PC-3 (cell line): ENCODE data around the gene CAMK2A. TPM values are rescaled to one million over a fixed set of nuclear protein-coding genes. Genes with fewer than 3 reads are reported as not detected.

Experiments used
- ATAC-seq: fragments of 200-7000 bp; cut with Tn5 transposase; 2 replicates; pipeline ENCODE4 v1.9.1; 2020; ENCODE audit warnings: mild to moderate bottlenecking, moderate library complexity
- BruUV-seq: library from RNA; stranded (reverse); fragments of 400-500 nt; replicated peaks from 2 replicates; lab custom pipeline; 2021; lab: Mats Ljungman, UMichigan
- CTCF ChIA-PET: fragments of 300-600 bp; sonication (Branson Sonifier 250); formaldehyde crosslinking; loops from one replicate; lab custom pipeline; 2022; ENCODE audit warnings: antibody characterized with exemption; lab: Charles Lee
- POLR2A ChIA-PET: fragments of 300-600 bp; sonication (Branson Sonifier 250); formaldehyde crosslinking; loops from one replicate; lab custom pipeline; 2022; ENCODE audit warnings: antibody characterized with exemption; ENCODE audit not compliant: unreplicated experiment; lab: Charles Lee
- DNase-seq: peaks from one replicate; pipeline ENCODE4 v3.0.0-alpha.2; 2015
- H2AFZ ChIP-seq: fragments of 300-600 bp; sonication (generic); 2 replicates; pipeline ENCODE4 v1.6.0; 2016; ENCODE audit warnings: antibody characterized with exemption, low read length
- H3F3A ChIP-seq: fragments of 300-600 bp; sonication (generic); one replicate; pipeline ENCODE4 v1.6.0; 2017; ENCODE audit warnings: antibody characterized with exemption, low read length, control low read depth, mild to moderate bottlenecking; ENCODE audit not compliant: unreplicated experiment
- H3K27ac ChIP-seq: fragments of 300-600 bp; sonication (generic); 2 replicates; pipeline ENCODE4 v1.5.1; 2016; ENCODE audit warnings: mild to moderate bottlenecking, low read length
- H3K27me3 ChIP-seq: fragments of 300-600 bp; sonication (generic); 2 replicates; pipeline ENCODE4 v1.6.1; 2016; ENCODE audit warnings: low read length, mixed read lengths
- H3K36me3 ChIP-seq: fragments of 300-600 bp; sonication (generic); 2 replicates; pipeline ENCODE4 v1.6.1; 2016; ENCODE audit warnings: low read depth, mixed run types, low read length, mixed read lengths
- H3K4me1 ChIP-seq: fragments of 300-600 bp; sonication (generic); 2 replicates; pipeline ENCODE4 v1.5.1; 2016; ENCODE audit warnings: low read length; ENCODE audit not compliant: insufficient read depth
- H3K4me2 ChIP-seq: fragments of 300-600 bp; sonication (generic); 2 replicates; pipeline ENCODE4 v1.6.0; 2016; ENCODE audit warnings: low read length
- H3K4me3 ChIP-seq: fragments of 300-600 bp; sonication (generic); 2 replicates; pipeline ENCODE4 v1.5.1; 2016; ENCODE audit warnings: mild to moderate bottlenecking, low read length, mixed read lengths
- H3K79me2 ChIP-seq: fragments of 300-600 bp; sonication (generic); 2 replicates; pipeline ENCODE4 v1.6.1; 2017; ENCODE audit warnings: low read length, mixed read lengths
- H3K9ac ChIP-seq: fragments of 300-600 bp; sonication (generic); 2 replicates; pipeline ENCODE4 v1.6.0; 2016; ENCODE audit warnings: mild to moderate bottlenecking, low read length
- H3K9me2 ChIP-seq: fragments of 300-600 bp; sonication (generic); replicated peaks from 2 replicates; pipeline ENCODE4 v1.6.1; 2016; ENCODE audit warnings: mixed run types, low read length, mixed read lengths
- H3K9me3 ChIP-seq: fragments of 300-600 bp; sonication (generic); 2 replicates; pipeline ENCODE4 v1.6.1; 2016; ENCODE audit warnings: low read length, mixed read lengths
- H4K20me1 ChIP-seq: fragments of 300-600 bp; sonication (generic); 2 replicates; pipeline ENCODE4 v1.6.1; 2016; ENCODE audit warnings: low read length, mixed read lengths
- EZH2 ChIP-seq: fragments of 300-600 bp; sonication (generic); IDR thresholded peaks from one replicate; pipeline ENCODE4 v1.6.1; 2017; ENCODE audit warnings: antibody characterized with exemption, mild to moderate bottlenecking, low read length; ENCODE audit not compliant: unreplicated experiment
- EZH2phosphoT487 ChIP-seq: fragments of 300-600 bp; sonication (generic); IDR thresholded peaks from 2 replicates; pipeline ENCODE4 v1.6.1; 2018; ENCODE audit warnings: mild to moderate bottlenecking, antibody characterized with exemption, low read length, borderline replicate concordance
- intact Hi-C: fragments of 100-400 bp; cut with micrococcal nuclease; formaldehyde crosslinking; loops from 2 replicates; pipeline ENCODE4 v1.9.0; 2023
- total RNA-seq: library from RNA; depleted of rRNA; stranded (reverse); fragments of >200 nt; gene quantifications from 2 replicates; pipeline ENCODE4 v1.2.3, GENCODE V29; 2014
- TF ChIP-seq, protein P1 (sequence below): fragments of 300-600 bp; sonication (generic); conservative IDR thresholded peaks from 2 replicates; pipeline ENCODE4 v1.5.1; 2017; ENCODE audit warnings: antibody characterized with exemption, low read depth, mild to moderate bottlenecking, low read length

Gene CAMK2A
- total RNA-seq, 1 experiment from 2014 or later, result 0.15 TPM

DNA sequence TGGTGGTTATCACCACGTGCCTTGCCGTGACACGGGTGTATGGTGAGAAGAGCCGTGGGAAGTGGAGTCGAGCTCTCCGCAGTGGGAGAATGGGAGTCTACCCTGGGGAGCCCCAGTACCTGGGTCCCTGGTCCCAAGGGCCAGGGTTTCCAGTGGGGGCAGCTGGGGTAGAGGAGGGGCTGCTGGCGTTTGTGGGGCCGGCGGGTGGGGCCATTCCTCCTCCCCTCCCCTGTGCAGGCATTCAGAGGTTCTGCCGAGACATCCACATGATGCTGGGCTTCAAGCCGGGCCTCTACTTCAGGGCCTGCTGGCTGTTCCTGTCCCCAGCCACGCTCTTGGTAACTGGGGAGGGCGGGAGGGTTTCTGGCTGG lies 85.0 kb downstream of the CAMK2A start:
- H4K20me1 ChIP-seq, result no peaks in the 10 kb centered on the region
- no peak for ATAC-seq
- no peaks in the 10 kb centered on the region for H3K36me3 ChIP-seq
- H3K27me3 ChIP-seq, result peaks cover 9% of the 10 kb centered on the region
- no peak overlapping the region for H2AFZ ChIP-seq
- TF ChIP-seq, protein P1, sequence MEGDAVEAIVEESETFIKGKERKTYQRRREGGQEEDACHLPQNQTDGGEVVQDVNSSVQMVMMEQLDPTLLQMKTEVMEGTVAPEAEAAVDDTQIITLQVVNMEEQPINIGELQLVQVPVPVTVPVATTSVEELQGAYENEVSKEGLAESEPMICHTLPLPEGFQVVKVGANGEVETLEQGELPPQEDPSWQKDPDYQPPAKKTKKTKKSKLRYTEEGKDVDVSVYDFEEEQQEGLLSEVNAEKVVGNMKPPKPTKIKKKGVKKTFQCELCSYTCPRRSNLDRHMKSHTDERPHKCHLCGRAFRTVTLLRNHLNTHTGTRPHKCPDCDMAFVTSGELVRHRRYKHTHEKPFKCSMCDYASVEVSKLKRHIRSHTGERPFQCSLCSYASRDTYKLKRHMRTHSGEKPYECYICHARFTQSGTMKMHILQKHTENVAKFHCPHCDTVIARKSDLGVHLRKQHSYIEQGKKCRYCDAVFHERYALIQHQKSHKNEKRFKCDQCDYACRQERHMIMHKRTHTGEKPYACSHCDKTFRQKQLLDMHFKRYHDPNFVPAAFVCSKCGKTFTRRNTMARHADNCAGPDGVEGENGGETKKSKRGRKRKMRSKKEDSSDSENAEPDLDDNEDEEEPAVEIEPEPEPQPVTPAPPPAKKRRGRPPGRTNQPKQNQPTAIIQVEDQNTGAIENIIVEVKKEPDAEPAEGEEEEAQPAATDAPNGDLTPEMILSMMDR, result no peak
- TF ChIP-seq EZH2phosphoT487 (no peak), EZH2 (no peak)
- H3K27ac ChIP-seq, result no peak overlapping the region
- ChIA-PET CTCF (no interaction called here), POLR2A (no interaction called here)
- no peak overlapping the region for H3K4me2 ChIP-seq
- intact Hi-C loops, result no loop called here
- no TSS peak for BruUV-seq
- H3K4me1 ChIP-seq, result peaks cover 15% of the 10 kb centered on the region
- H3K4me3 ChIP-seq, result no peak overlapping the region
- DNase-seq, result no peak
- H3F3A ChIP-seq, result no peaks in the 10 kb centered on the region
- no peaks in the 10 kb centered on the region for H3K9me3 ChIP-seq
- no peak overlapping the region for H3K9ac ChIP-seq
- no peaks in the 10 kb centered on the region for H3K79me2 ChIP-seq
- H3K9me2 ChIP-seq, result no peaks in the 10 kb centered on the region

- Histone ChIP-seq H2AFZ (no peak overlapping the region), H3F3A (no peaks in the 10 kb centered on the region), H3K9me2 (no peaks in the 10 kb centered on the region), H4K20me1 (no peaks in the 10 kb centered on the region), H3K9me3 (no peaks in the 10 kb centered on the region), H3K9ac (no peak overlapping the region), H3K36me3 (no peaks in the 10 kb centered on the region), H3K4me3 (no peak overlapping the region), H3K4me2 (no peak overlapping the region), H3K27me3 (peaks cover 14% of the 10 kb centered on the region), H3K4me1 (peaks cover 10% of the 10 kb centered on the region), H3K79me2 (no peaks in the 10 kb centered on the region), H3K27ac (no peak overlapping the region)
- intact Hi-C loops, result no loop called here
- no peak for ATAC-seq
- no peak for TF ChIP-seq EZH2
- no peak for TF ChIP-seq EZH2phosphoT487
- TF ChIP-seq, protein P1, result no peak
- no peak for DNase-seq
- ChIA-PET CTCF (no interaction called here), POLR2A (no interaction called here)
- no TSS peak for BruUV-seq
Observed at GRCh38 chr5:150203832-150204589, 85.6 kb downstream of the CAMK2A start.

GRCh38 chr5:150202501-150202900 lies 87.1 kb downstream of the CAMK2A start:
- Histone ChIP-seq H3K27me3 (peaks cover 18% of the 10 kb centered on the region), H3K4me3 (no peak overlapping the region), H3F3A (no peaks in the 10 kb centered on the region), H3K4me1 (no peaks in the 10 kb centered on the region), H3K9ac (no peak overlapping the region), H3K4me2 (no peak overlapping the region), H3K36me3 (no peaks in the 10 kb centered on the region), H2AFZ (no peak overlapping the region), H3K27ac (no peak overlapping the region), H3K9me2 (no peaks in the 10 kb centered on the region), H3K9me3 (no peaks in the 10 kb centered on the region), H3K79me2 (no peaks in the 10 kb centered on the region), H4K20me1 (no peaks in the 10 kb centered on the region)
- intact Hi-C loops, result no loop called here
- ChIA-PET CTCF (no interaction called here), POLR2A (no interaction called here)
- BruUV-seq, result no TSS peak
- no peak for ATAC-seq
- TF ChIP-seq EZH2phosphoT487 (no peak), EZH2 (no peak)
- TF ChIP-seq, protein P1, result no peak
- no peak for DNase-seq
